Neural progenitor cell (in vitro differentiated cells): ENCODE results near the gene CNGA2. TPM values are rescaled to one million over a fixed set of nuclear protein-coding genes. Genes with fewer than 3 reads are reported as not detected.
A peak's percentile ranks its signal among the peaks of the same experiment; 100 is the strongest.

Source experiments
- DNase-seq: peaks from one replicate; pipeline ENCODE4 v3.0.0-alpha.2; 2016; ENCODE audit warnings: low spot score
- H2AFZ ChIP-seq: fragments of 200-600 bp; sonication (generic); replicated peaks from 2 replicates; pipeline ENCODE4 v1.6.1; 2016; ENCODE audit warnings: antibody characterized with exemption
- H3F3A ChIP-seq: fragments of 200-600 bp; sonication (generic); 2 replicates; pipeline ENCODE4 v1.6.1; 2016; ENCODE audit warnings: antibody characterized with exemption, low read depth
- H3K27ac ChIP-seq: fragments of 200-600 bp; sonication (generic); 2 replicates; pipeline ENCODE4 v1.5.1; 2016; ENCODE audit warnings: mild to moderate bottlenecking
- H3K27me3 ChIP-seq: fragments of 200-600 bp; sonication (generic); 2 replicates; pipeline ENCODE4 v1.6.1; 2016; ENCODE audit warnings: mild to moderate bottlenecking, moderate library complexity
- H3K36me3 ChIP-seq: fragments of 200-600 bp; sonication (generic); 2 replicates; pipeline ENCODE4 v1.5.1; 2016
- H3K4me1 ChIP-seq: fragments of 200-600 bp; sonication (generic); 2 replicates; pipeline ENCODE4 v1.6.1; 2016; ENCODE audit warnings: mixed run types
- H3K4me2 ChIP-seq: fragments of 200-600 bp; sonication (generic); 2 replicates; pipeline ENCODE4 v1.6.1; 2016
- H3K4me3 ChIP-seq: fragments of 200-600 bp; sonication (generic); 2 replicates; pipeline ENCODE4 v1.5.1; 2016
- H3K79me2 ChIP-seq: fragments of 200-600 bp; sonication (generic); 2 replicates; pipeline ENCODE4 v1.6.1; 2016; ENCODE audit warnings: low read depth
- H3K9ac ChIP-seq: fragments of 200-600 bp; sonication (generic); 2 replicates; pipeline ENCODE4 v1.6.1; 2016
- H3K9me3 ChIP-seq: fragments of 200-600 bp; sonication (generic); 2 replicates; pipeline ENCODE4 v1.5.1; 2016; ENCODE audit warnings: low read depth
- H4K20me1 ChIP-seq: fragments of 200-600 bp; sonication (generic); 2 replicates; pipeline ENCODE4 v1.6.1; 2016; ENCODE audit warnings: low read depth
- H3K27ac Mint-ChIP-seq: 3 replicates; pipeline ENCODE4 v1.8.0; 2021; ENCODE audit warnings: mixed read lengths
- H3K27me3 Mint-ChIP-seq: 2 replicates; pipeline ENCODE4 v1.8.0; 2022; ENCODE audit warnings: low read depth, mild to moderate bottlenecking, inconsistent platforms, moderate library complexity, mixed read lengths; ENCODE audit not compliant: insufficient read depth
- H3K36me3 Mint-ChIP-seq: 3 replicates; pipeline ENCODE4 v1.8.0; 2021; ENCODE audit warnings: mixed read lengths
- H3K4me1 Mint-ChIP-seq: 3 replicates; pipeline ENCODE4 v1.8.0; 2021; ENCODE audit warnings: mixed read lengths
- H3K4me3 Mint-ChIP-seq: 3 replicates; pipeline ENCODE4 v1.8.0; 2021; ENCODE audit warnings: mild to moderate bottlenecking, moderate library complexity, mixed read lengths
- H3K9me3 Mint-ChIP-seq: 3 replicates; pipeline ENCODE4 v1.8.0; 2020; ENCODE audit warnings: mixed read lengths
- CTCF ChIP-seq: fragments of 200-600 bp; sonication (generic); IDR thresholded peaks from 2 replicates; pipeline ENCODE4 v1.5.1; 2017; ENCODE audit warnings: antibody characterized with exemption, mild to moderate bottlenecking
- EZH2 ChIP-seq: fragments of 200-600 bp; sonication (generic); IDR thresholded peaks from 2 replicates; pipeline ENCODE4 v1.6.1; 2017; ENCODE audit warnings: antibody characterized with exemption, mild to moderate bottlenecking, moderate library complexity
- EZH2phosphoT487 ChIP-seq: fragments of 200-600 bp; sonication (generic); IDR thresholded peaks from 2 replicates; pipeline ENCODE4 v1.6.1; 2017; ENCODE audit warnings: antibody characterized with exemption
- total RNA-seq: library from RNA; depleted of rRNA; stranded (reverse); fragments of >200 nt; gene quantifications from 2 replicates; pipeline ENCODE4 v1.2.3, GENCODE V29; 2015; ENCODE audit warnings: low replicate concordance

Gene CNGA2
- total RNA-seq, 1 donor from 2014 or later: not detected

GRCh38 chrX:151715752-151716151 is 18.8 kb upstream of the CNGA2 start, which contains the start of gene FATE1:
Gene FATE1, plus strand, starts transcription at chrX:151716035. Its CDS starts 85 bp downstream, at chrX:151716120.
- Mint-ChIP-seq H3K27ac (no peak within 1 kb of the TSS), H3K36me3 (no peaks in the 10 kb centered on the region)
- H3K9me3 ChIP-seq: no peaks in the 10 kb centered on the region

GRCh38 chrX:151722241-151722846 is 12.2 kb upstream of the CNGA2 start:
- Histone ChIP-seq H3K27ac (no peak overlapping the region), H3K4me1 (no peaks in the 10 kb centered on the region), H3K27me3 (no peaks in the 10 kb centered on the region), H3K79me2 (no peaks in the 10 kb centered on the region), H3K9me3 (no peaks in the 10 kb centered on the region), H3F3A (no peaks in the 10 kb centered on the region), H3K9ac (no peak overlapping the region), H3K36me3 (no peaks in the 10 kb centered on the region), H3K4me2 (no peak overlapping the region), H3K4me3 (no peak overlapping the region), H2AFZ (peak overlapping the region; percentile 72), H4K20me1 (no peaks in the 10 kb centered on the region)
- peaks cover 6% of the 10 kb centered on the region for H3K27me3 Mint-ChIP-seq
- peak overlapping the region; percentile 63 for H3K4me3 Mint-ChIP-seq
- H3K9me3 Mint-ChIP-seq: peaks cover 10% of the 10 kb centered on the region
- no peaks in the 10 kb centered on the region for H3K4me1 Mint-ChIP-seq
- no peak overlapping the region for H3K27ac Mint-ChIP-seq
- H3K36me3 Mint-ChIP-seq: no peaks in the 10 kb centered on the region
- DNase-seq: peak; percentile 72
- TF ChIP-seq CTCF (peak; percentile 60), EZH2 (no peak)

More at GRCh38 chrX:151715752-151716151, 18.8 kb upstream of the CNGA2 start, which contains the start of gene FATE1:
- H2AFZ ChIP-seq: no peak within 1 kb of the TSS
- TF ChIP-seq EZH2phosphoT487: no peak
- no peak for TF ChIP-seq CTCF
- no peak for TF ChIP-seq EZH2
- Mint-ChIP-seq H3K9me3 (peaks cover 6% of the 10 kb centered on the region), H3K27me3 (peaks cover 5% of the 10 kb centered on the region), H3K4me3 (no peak within 1 kb of the TSS), H3K4me1 (no peaks in the 10 kb centered on the region)
- H3K4me3 ChIP-seq: no peak within 1 kb of the TSS
- no peak for DNase-seq
- H3F3A ChIP-seq: no peaks in the 10 kb centered on the region
- H4K20me1 ChIP-seq: no peaks in the 10 kb centered on the region
- H3K4me1 ChIP-seq: no peaks in the 10 kb centered on the region
- no peak within 1 kb of the TSS for H3K4me2 ChIP-seq
- no peaks in the 10 kb centered on the region for H3K36me3 ChIP-seq
- no peaks in the 10 kb centered on the region for H3K27me3 ChIP-seq
- no peak within 1 kb of the TSS for H3K27ac ChIP-seq
- no peaks in the 10 kb centered on the region for H3K79me2 ChIP-seq
- H3K9ac ChIP-seq: no peak within 1 kb of the TSS

- H3K36me3 ChIP-seq: no peaks in the 10 kb centered on the region
- H3K27ac ChIP-seq: no peak overlapping the region
- H2AFZ ChIP-seq: no peak overlapping the region
- Mint-ChIP-seq H3K27me3 (peaks cover 2% of the 10 kb centered on the region), H3K9me3 (peaks cover 7% of the 10 kb centered on the region), H3K36me3 (no peaks in the 10 kb centered on the region), H3K4me1 (no peaks in the 10 kb centered on the region), H3K4me3 (no peak overlapping the region), H3K27ac (no peak overlapping the region)
- no peaks in the 10 kb centered on the region for H3F3A ChIP-seq
- no peak overlapping the region for H3K9ac ChIP-seq
- H3K4me3 ChIP-seq: no peak overlapping the region
- H3K4me2 ChIP-seq: no peak overlapping the region
- H3K27me3 ChIP-seq: no peaks in the 10 kb centered on the region
- H3K4me1 ChIP-seq: no peaks in the 10 kb centered on the region
- TF ChIP-seq CTCF (no peak), EZH2 (no peak), EZH2phosphoT487 (no peak)
- no peak for DNase-seq
- H4K20me1 ChIP-seq: no peaks in the 10 kb centered on the region
- no peaks in the 10 kb centered on the region for H3K9me3 ChIP-seq
- H3K79me2 ChIP-seq: no peaks in the 10 kb centered on the region
Observed at GRCh38 chrX:151723156-151723760, 11.3 kb upstream of the CNGA2 start.
